ENCODE data around the gene MOK. TPM values are rescaled to one million over a fixed set of nuclear protein-coding genes. Genes with fewer than 3 reads are reported as not detected.

Gene MOK
- total RNA-seq, 1 donor, result 86.1 TPM

DNA sequence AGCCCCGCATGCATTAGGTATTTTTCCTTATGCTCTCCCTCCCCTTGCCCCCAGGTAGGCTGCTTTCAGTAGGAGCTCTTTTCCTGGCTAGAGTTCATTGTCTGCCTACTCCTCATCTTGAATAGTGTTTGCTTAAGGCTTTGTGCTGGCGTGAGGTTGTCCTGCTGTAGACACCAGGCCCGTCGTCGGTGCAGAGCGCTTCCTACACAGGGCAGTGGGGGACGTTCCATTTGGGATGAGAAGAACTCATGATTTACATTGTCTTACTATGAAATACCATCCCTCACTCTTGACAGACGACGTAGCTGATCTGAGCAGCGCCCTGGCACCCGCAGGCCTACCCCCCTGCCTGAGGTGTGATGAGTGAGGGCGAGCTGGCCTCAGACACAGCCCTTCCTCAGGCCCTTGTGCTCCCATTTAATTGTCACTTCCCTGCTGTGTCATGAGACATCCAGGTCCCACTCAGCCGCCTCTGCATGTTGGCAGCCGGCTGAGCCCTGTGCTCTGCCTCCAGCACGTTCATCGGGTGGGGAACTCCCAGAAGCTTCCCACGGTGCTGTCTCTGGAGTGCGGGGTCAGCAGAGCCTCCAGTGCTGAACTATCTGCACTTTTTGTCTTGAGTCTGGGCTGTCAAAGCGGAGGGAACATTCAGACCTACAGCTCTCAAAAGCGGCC is 89.3 kb downstream of the MOK start:
- Histone ChIP-seq H3K79me2 (ENCODE audit: insufficient read depth, low read length) (peaks cover 69% of the 10 kb centered on the region), H3K27ac (ENCODE audit: low read depth, low read length) (peak overlapping the region; percentile 46), H3K9me3 (ENCODE audit: low read depth, low read length) (no peaks in the 10 kb centered on the region), H3K27me3 (ENCODE audit: insufficient read depth, low read length) (no peaks in the 10 kb centered on the region), H3K4me3 (ENCODE audit: insufficient read depth, low read length) (no peak overlapping the region), H3K4me1 (ENCODE audit: insufficient read depth, low read length) (peaks cover 22% of the 10 kb centered on the region), H3K36me3 (ENCODE audit: insufficient read depth, low read length) (peaks cover 33% of the 10 kb centered on the region), H2AFZ (ENCODE audit: low read length) (no peak overlapping the region), H4K20me1 (ENCODE audit: insufficient read depth, low read length) (peaks cover 7% of the 10 kb centered on the region), H3K4me2 (ENCODE audit: insufficient read depth, low read length) (peak overlapping the region; percentile 56)
- no peak for DNase-seq (ENCODE audit: insufficient read length, low spot score, missing footprints)
- TF ChIP-seq CTCF (IDR thresholded peaks at IDR 0.05; ENCODE audit: extremely low read depth, low read depth, low read length), result no peak

DNA sequence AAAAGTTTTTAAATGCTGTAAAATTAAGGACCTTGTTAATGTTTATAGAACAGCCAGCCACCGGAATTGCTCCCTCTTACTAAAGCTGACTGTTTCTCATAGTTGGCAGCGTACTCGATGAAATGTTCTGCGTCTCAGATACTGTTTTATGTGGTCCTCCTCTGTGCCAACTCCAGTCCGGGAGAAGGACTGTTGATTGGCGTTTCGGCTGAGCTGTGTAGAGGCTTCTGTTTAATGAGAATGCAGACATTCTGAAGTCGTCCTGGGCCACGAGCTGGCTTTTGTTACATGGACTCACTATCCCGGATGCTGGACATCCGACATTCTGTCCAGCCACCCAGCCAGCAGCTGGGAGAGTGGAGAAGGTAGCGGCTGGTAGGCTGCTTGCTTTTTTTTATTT is 89.9 kb downstream of the MOK start:
- peak; percentile 98 for DNase-seq (ENCODE audit: insufficient read length, low spot score, missing footprints)
- H2AFZ ChIP-seq (ENCODE audit: low read length), result no peak overlapping the region
- H3K79me2 ChIP-seq (ENCODE audit: insufficient read depth, low read length), result peaks cover 67% of the 10 kb centered on the region
- no peak for TF ChIP-seq CTCF (IDR thresholded peaks at IDR 0.05; ENCODE audit: extremely low read depth, low read depth, low read length)
- peaks cover 6% of the 10 kb centered on the region for H4K20me1 ChIP-seq (ENCODE audit: insufficient read depth, low read length)
- H3K27ac ChIP-seq (ENCODE audit: low read depth, low read length), result peak overlapping the region; percentile 46
- H3K4me1 ChIP-seq (ENCODE audit: insufficient read depth, low read length), result peaks cover 22% of the 10 kb centered on the region
- peak overlapping the region; percentile 56 for H3K4me2 ChIP-seq (ENCODE audit: insufficient read depth, low read length)
- H3K36me3 ChIP-seq (ENCODE audit: insufficient read depth, low read length), result peaks cover 30% of the 10 kb centered on the region
- H3K27me3 ChIP-seq (ENCODE audit: insufficient read depth, low read length), result no peaks in the 10 kb centered on the region
- no peaks in the 10 kb centered on the region for H3K9me3 ChIP-seq (ENCODE audit: low read depth, low read length)
- no peak overlapping the region for H3K4me3 ChIP-seq (ENCODE audit: insufficient read depth, low read length)

- no peak overlapping the region for H3K4me2 ChIP-seq (ENCODE audit: insufficient read depth, low read length)
- H3K36me3 ChIP-seq (ENCODE audit: insufficient read depth, low read length), result peaks cover 28% of the 10 kb centered on the region
- no peaks in the 10 kb centered on the region for H3K27me3 ChIP-seq (ENCODE audit: insufficient read depth, low read length)
- peaks cover 22% of the 10 kb centered on the region for H3K4me1 ChIP-seq (ENCODE audit: insufficient read depth, low read length)
- TF ChIP-seq CTCF (IDR thresholded peaks at IDR 0.05; ENCODE audit: extremely low read depth, low read depth, low read length), result peak; percentile 25
- H2AFZ ChIP-seq (ENCODE audit: low read length), result no peak overlapping the region
- H3K79me2 ChIP-seq (ENCODE audit: insufficient read depth, low read length), result peaks cover 63% of the 10 kb centered on the region
- H3K4me3 ChIP-seq (ENCODE audit: insufficient read depth, low read length), result no peak overlapping the region
- H3K9me3 ChIP-seq (ENCODE audit: low read depth, low read length), result no peaks in the 10 kb centered on the region
- DNase-seq (ENCODE audit: insufficient read length, low spot score, missing footprints), result no peak
- H4K20me1 ChIP-seq (ENCODE audit: insufficient read depth, low read length), result peaks cover 6% of the 10 kb centered on the region
- peak overlapping the region; percentile 46 for H3K27ac ChIP-seq (ENCODE audit: low read depth, low read length)
Observed at GRCh38 chr14:102213984-102214658, 90.8 kb downstream of the MOK start.

GRCh38 chr14:102213470-102213869 is 91.5 kb downstream of the MOK start:
- H3K9me3 ChIP-seq (ENCODE audit: low read depth, low read length), result no peaks in the 10 kb centered on the region
- no peak overlapping the region for H3K27ac ChIP-seq (ENCODE audit: low read depth, low read length)
- peaks cover 3% of the 10 kb centered on the region for H4K20me1 ChIP-seq (ENCODE audit: insufficient read depth, low read length)
- TF ChIP-seq CTCF (IDR thresholded peaks at IDR 0.05; ENCODE audit: extremely low read depth, low read depth, low read length), result no peak
- H3K79me2 ChIP-seq (ENCODE audit: insufficient read depth, low read length), result peaks cover 56% of the 10 kb centered on the region
- no peaks in the 10 kb centered on the region for H3K27me3 ChIP-seq (ENCODE audit: insufficient read depth, low read length)
- H3K4me1 ChIP-seq (ENCODE audit: insufficient read depth, low read length), result peaks cover 22% of the 10 kb centered on the region
- no peak overlapping the region for H2AFZ ChIP-seq (ENCODE audit: low read length)
- no peak overlapping the region for H3K4me2 ChIP-seq (ENCODE audit: insufficient read depth, low read length)
- DNase-seq (ENCODE audit: insufficient read length, low spot score, missing footprints), result no peak
- H3K36me3 ChIP-seq (ENCODE audit: insufficient read depth, low read length), result peaks cover 30% of the 10 kb centered on the region
- no peak overlapping the region for H3K4me3 ChIP-seq (ENCODE audit: insufficient read depth, low read length)

Measured in osteoblast (primary cell).